HG03108 (cell line): ENCODE results near the gene ZFPM1.

ENCODE experiments used
- ATAC-seq: cut with Tn5 transposase; IDR thresholded peaks from one replicate; pipeline ENCODE4 v1.9.1; 2021; ENCODE audit warnings: moderate library complexity; ENCODE audit not compliant: unreplicated experiment

The ZFPM1 gene

GRCh38 chr16:88448461-88449266 lies 4.4 kb upstream of the ZFPM1 start:
- no peak for ATAC-seq

- ATAC-seq: no peak
Observed at GRCh38 chr16:88449267-88449561, 3.9 kb upstream of the ZFPM1 start.

GRCh38 chr16:88451586-88452481 lies 1.2 kb upstream of the ZFPM1 start:
- ATAC-seq: no peak

GRCh38 chr16:88452482-88453216 lies 431 bp upstream of the ZFPM1 start:
- peak; percentile 36 for ATAC-seq

GRCh38 chr16:88453611-88454522 lies 787 bp downstream of the ZFPM1 start:
- ATAC-seq: no peak

- ATAC-seq: no peak
Observed at GRCh38 chr16:88454523-88454947, 1.5 kb downstream of the ZFPM1 start.

GRCh38 chr16:88455610-88456355 lies 2.7 kb downstream of the ZFPM1 start:
- no peak for ATAC-seq

GRCh38 chr16:88456356-88457292 lies 3.5 kb downstream of the ZFPM1 start:
- ATAC-seq: no peak

GRCh38 chr16:88458039-88458772 lies 5.1 kb downstream of the ZFPM1 start:
- ATAC-seq: no peak

- no peak for ATAC-seq
Observed at GRCh38 chr16:88458773-88459235, 5.7 kb downstream of the ZFPM1 start.

- ATAC-seq: no peak
Observed at GRCh38 chr16:88459366-88460073, 6.4 kb downstream of the ZFPM1 start.

GRCh38 chr16:88460496-88461330 lies 7.6 kb downstream of the ZFPM1 start:
- no peak for ATAC-seq

GRCh38 chr16:88461331-88462269 lies 8.5 kb downstream of the ZFPM1 start:
- no peak for ATAC-seq

- no peak for ATAC-seq
Observed at GRCh38 chr16:88462396-88462795, 9.3 kb downstream of the ZFPM1 start.

- no peak for ATAC-seq
Observed at GRCh38 chr16:88463411-88463810, 10.3 kb downstream of the ZFPM1 start.
